NT2/D1 (cell line): Measurements from ENCODE around the gene HLA-DMB.

Experiments
- YY1 ChIP-seq: IDR thresholded peaks from 2 replicates; pipeline ENCODE4 v1.6.1; 2011; ENCODE audit not compliant: insufficient read length, insufficient read depth
- ZNF274 ChIP-seq: IDR thresholded peaks from 2 replicates; pipeline ENCODE4 v1.6.1; 2011; ENCODE audit warnings: mild to moderate bottlenecking, low read depth, low read length

DNA sequence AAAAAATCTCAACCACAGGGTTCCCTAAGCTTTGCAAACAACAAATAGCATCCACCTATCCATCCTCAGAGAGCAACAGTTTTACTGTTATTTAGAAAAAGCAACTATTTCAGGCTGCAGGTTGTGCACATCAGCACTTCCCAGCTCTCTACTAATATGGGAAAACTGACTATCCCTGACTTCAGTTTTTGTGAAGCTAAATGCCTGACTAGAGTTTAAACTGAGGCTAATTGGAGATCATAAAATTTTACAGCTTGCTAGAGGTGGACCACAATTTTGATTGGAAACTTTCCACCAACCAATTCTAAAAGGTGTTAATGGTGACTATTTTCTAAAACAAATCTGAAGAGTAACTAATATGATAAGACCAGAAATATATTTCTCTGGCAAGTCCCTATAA, 36.9 kb downstream of the HLA-DMB start:
- TF ChIP-seq ZNF274 (no peak), YY1 (no peak)
